ENCODE data around the gene HCAR2. TPM values are rescaled to one million over a fixed set of nuclear protein-coding genes. Genes with fewer than 3 reads are reported as not detected.
"Not testable (repeated sequence)": the region's sequence is repeated elsewhere in the genome, so short reads cannot be mapped to it uniquely, and the experiment has no call there.

HCAR2 gene
- not detected for total RNA-seq

DNA sequence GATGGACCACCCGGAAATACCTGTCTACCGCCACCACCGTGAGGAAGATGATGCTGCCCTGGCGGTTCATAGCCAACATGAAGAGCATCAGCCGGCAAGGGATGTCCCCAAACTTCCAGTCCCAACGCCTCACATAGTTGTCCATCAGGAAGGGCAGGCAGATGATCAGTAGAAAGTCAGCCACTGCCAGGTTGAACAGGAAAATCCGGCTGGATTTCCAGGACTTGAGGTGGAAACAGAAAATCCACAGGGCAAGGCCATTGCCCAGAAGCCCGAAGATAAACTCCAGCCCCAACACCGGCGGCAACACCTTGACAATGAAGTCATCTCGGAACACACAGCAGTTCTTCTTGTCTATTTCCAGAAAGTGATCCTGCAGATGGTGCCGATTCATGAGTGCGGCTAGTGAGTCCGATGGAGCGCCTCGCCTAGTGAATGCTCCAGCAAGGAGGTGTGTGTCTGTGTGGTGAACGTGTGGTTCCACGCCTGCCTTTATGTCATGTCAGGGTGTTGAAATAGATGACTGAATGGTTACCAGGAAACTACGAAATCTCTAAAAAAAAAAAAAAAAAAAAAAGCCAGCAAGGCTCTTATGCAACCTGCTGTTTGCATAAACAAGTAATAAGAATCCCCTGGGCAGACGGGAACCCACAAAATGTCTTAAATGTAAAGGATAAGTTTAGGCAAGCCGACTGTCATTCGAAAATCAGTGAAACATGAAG lies at the start of gene HCAR2:
Gene HCAR2, minus strand, starts transcription at position 468 of the 722 bp plus-strand sequence. Its CDS starts 74 bp downstream, at position 394.
- DNase-seq; H3K4me1 Mint-ChIP-seq; H3K36me3 Mint-ChIP-seq; H3K27me3 Mint-ChIP-seq; ATAC-seq; H3K4me3 Mint-ChIP-seq; H3K27ac Mint-ChIP-seq; H3K9me3 Mint-ChIP-seq (ENCODE audit: low read depth); CTCF ChIA-PET: not testable (repeated sequence)

- H3K27me3 Mint-ChIP-seq, result no peaks in the 10 kb centered on the region
- peak within 1 kb of the TSS; percentile 90 for H3K4me3 Mint-ChIP-seq
- H3K36me3 Mint-ChIP-seq, result peaks cover 32% of the 10 kb centered on the region
- H3K4me1 Mint-ChIP-seq, result peaks cover 43% of the 10 kb centered on the region
- DNase-seq (peak; percentile 99), ATAC-seq (peak; percentile 96)
- H3K9me3 Mint-ChIP-seq (ENCODE audit: low read depth), result no peaks in the 10 kb centered on the region
- CTCF ChIA-PET, result interaction anchor here (0.6 to 2.4 kb wide), 11 partner anchors 9 to 479 kb away, joined by 3 to 11 read pairs (median 3); no protein-coding TSS in a partner anchor
- H3K27ac Mint-ChIP-seq, result peak within 1 kb of the TSS; percentile 94
Measured at GRCh38 chr12:122752464-122753318, 49.5 kb upstream of the HCAR2 start, which contains the start of gene DENR. Gene DENR, plus strand, starts transcription at chr12:122752824. Its CDS starts 878 bp downstream, at chr12:122753702.

DNA sequence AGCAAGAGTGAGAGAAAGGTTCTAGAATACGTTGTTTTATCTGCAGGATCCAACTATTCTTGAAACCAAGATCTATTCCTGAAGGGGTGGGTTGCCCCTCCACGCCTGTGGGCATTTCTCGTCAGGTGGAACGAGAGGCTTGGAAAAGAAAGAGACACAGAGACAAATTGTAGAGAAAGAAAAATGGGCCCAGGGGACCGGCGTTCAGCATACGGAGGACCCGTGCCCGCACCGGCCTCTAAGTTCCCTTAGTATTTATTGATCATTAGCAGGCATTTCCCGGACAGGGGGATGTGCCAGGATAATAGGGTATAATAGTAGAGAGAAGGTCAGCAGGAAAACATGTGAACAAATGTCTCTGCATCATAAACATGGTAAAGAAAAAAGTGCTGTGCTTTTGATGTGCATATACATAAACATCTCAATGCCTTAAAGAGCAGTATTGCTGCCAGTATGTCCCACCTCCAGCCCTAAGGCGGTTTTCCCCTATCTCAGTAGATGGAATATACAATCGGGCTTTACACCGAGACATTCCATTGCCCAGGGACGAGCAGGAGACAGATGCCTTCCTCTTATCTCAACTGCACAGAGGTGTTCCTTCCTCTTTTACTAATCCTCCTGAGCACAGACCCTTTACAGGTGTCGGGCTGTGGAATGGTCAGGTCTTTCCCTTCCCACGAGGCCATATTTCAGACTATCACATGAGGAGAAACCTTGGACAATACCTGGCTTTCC lies 47.8 kb upstream of the HCAR2 start:
- ATAC-seq; H3K4me3 Mint-ChIP-seq; DNase-seq; H3K27ac Mint-ChIP-seq; H3K9me3 Mint-ChIP-seq (ENCODE audit: low read depth); H3K27me3 Mint-ChIP-seq; CTCF ChIA-PET: not testable (repeated sequence)
- peaks cover 19% of the 10 kb centered on the region for H3K36me3 Mint-ChIP-seq
- H3K4me1 Mint-ChIP-seq, result peaks cover 29% of the 10 kb centered on the region

GRCh38 chr12:122749569-122750332 lies 46.6 kb upstream of the HCAR2 start:
- no peaks in the 10 kb centered on the region for H3K9me3 Mint-ChIP-seq (ENCODE audit: low read depth)
- CTCF ChIA-PET, result no interaction called here
- H3K36me3 Mint-ChIP-seq, result peaks cover 11% of the 10 kb centered on the region

DNA sequence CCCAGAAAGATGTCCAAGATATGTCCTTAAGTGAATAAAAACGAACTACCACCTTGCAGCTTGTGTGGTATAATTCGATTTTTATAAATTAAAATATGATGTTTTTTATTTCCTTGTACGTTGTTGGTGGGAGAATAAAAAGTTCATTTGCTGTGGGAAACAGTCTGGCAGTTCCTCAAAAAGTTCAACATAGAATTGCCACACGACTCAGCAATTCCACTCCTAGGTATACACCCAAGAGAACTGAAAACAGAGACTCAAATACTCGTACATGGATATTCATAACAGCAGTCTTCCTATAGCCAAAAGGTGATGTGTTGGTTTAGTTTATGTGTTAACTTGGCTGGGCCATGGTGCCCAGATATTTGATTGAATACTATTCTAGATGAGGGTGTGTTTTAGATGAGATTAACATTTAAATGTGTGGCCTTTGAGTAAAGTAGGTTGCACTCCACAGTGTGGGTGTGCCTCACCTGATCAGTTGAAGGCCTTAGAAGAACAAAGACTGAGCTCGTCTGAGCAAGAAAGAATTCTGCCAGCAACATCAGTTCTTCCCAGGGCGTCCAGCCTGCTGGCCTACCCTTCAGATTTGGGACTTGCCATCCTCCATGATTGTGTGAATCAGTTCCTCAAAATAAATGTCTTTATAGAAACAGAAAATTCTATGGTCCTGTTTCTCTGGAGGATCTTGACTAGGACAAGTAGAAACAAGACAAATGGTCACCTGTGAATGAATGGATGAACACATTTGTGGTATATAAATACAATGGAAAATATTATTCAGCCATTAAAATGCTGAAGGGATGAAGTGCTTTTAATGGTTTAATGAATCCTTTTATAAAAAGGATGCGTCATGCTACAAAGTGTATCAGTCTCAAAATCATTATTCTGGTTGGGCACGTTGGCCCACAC lies 44.3 kb upstream of the HCAR2 start:
- Mint-ChIP-seq H3K9me3 (ENCODE audit: low read depth) (no peaks in the 10 kb centered on the region), H3K4me1 (peaks cover 8% of the 10 kb centered on the region), H3K27me3 (no peaks in the 10 kb centered on the region), H3K4me3 (no peak overlapping the region), H3K36me3 (no peaks in the 10 kb centered on the region), H3K27ac (no peak overlapping the region)
- no peak for ATAC-seq
- CTCF ChIA-PET, result no interaction called here
- no peak for DNase-seq

More at GRCh38 chr12:122749569-122750332, 46.6 kb upstream of the HCAR2 start:
- Mint-ChIP-seq H3K4me1 (peaks cover 21% of the 10 kb centered on the region), H3K27ac (no peak overlapping the region), H3K27me3 (no peaks in the 10 kb centered on the region), H3K4me3 (no peak overlapping the region)
- DNase-seq (no peak), ATAC-seq (no peak)

- no peaks in the 10 kb centered on the region for H3K27me3 Mint-ChIP-seq
- no peaks in the 10 kb centered on the region for H3K9me3 Mint-ChIP-seq (ENCODE audit: low read depth)
- DNase-seq, result no peak
- no peaks in the 10 kb centered on the region for H3K36me3 Mint-ChIP-seq
- peaks cover 2% of the 10 kb centered on the region for H3K4me1 Mint-ChIP-seq
- ATAC-seq, result no peak
- CTCF ChIA-PET, result no interaction called here
- no peak overlapping the region for H3K27ac Mint-ChIP-seq
- H3K4me3 Mint-ChIP-seq, result no peak overlapping the region
Measured at GRCh38 chr12:122743895-122744525, 40.9 kb upstream of the HCAR2 start.

DNA sequence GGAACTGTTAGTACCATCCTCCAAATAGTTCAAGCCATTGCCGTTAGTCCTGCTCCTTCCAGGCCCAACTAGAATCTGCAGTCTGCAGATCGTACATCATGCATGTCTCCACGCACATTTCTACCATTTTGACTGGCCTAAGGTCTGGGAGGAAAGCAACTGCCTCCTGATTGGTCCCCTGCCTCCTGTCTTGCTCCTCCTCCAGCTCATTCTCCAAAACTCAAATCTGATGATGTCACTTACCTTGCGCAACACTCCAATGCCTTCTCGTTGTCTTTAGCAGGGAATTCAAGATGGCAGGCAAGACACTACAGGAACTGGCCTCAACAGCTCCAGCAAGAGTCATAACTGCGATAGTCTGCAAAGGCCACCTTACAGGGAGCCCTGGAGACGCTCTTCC lies 37.2 kb upstream of the HCAR2 start:
- no peak for DNase-seq
- CTCF ChIA-PET, result no interaction called here
- Mint-ChIP-seq H3K36me3 (no peaks in the 10 kb centered on the region), H3K27ac (no peak overlapping the region), H3K4me3 (no peak overlapping the region), H3K9me3 (ENCODE audit: low read depth) (no peaks in the 10 kb centered on the region), H3K27me3 (no peaks in the 10 kb centered on the region), H3K4me1 (peaks cover 6% of the 10 kb centered on the region)
- ATAC-seq, result no peak

DNA sequence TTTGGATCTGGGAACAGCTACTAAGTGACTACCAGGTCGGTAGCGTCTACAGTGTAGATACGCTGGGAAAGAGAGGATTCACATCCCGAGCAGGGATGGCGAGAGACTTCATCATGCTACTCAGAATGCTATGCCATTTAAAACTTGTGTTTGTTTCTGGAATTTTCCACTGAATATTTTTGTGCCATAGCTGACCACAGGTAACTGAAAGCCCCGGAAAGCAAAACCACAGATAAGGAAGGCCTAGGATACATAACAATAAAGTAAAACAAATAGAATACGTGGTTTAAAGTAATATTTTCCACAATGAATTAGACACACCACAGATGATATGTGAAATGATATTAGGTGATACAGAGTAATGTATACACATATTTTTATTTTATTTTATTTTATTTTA lies 35.4 kb upstream of the HCAR2 start:
- Mint-ChIP-seq H3K36me3 (peaks cover 1% of the 10 kb centered on the region), H3K27me3 (no peaks in the 10 kb centered on the region), H3K27ac (no peak overlapping the region), H3K4me1 (peaks cover 10% of the 10 kb centered on the region), H3K4me3 (no peak overlapping the region), H3K9me3 (ENCODE audit: low read depth) (no peaks in the 10 kb centered on the region)
- ATAC-seq (no peak), DNase-seq (no peak)
- CTCF ChIA-PET, result no interaction called here

DNA sequence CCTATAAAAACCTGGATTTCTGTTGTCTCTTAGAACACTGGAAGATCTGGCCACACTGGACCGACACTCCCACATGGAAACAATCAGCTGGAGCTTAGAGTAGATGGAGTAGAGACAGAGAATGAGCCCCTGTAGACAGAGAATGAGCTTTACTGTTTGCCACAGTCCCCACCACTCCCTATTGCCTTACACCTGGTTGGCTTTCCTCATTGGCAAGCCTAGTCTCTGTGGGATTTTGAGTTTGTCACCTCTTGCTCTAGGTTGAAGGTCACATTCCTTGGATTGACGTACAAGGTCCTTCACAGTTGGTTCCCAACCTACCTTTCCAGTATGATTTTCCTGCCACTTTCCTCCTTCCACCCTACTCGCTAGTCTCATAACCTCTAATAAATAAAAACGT lies 29.5 kb upstream of the HCAR2 start:
- no peak for ATAC-seq
- CTCF ChIA-PET, result interaction anchor here (1.0 kb wide), 1 partner anchor 41 kb away, joined by 3 read pairs; no protein-coding TSS in a partner anchor
- H3K4me1 Mint-ChIP-seq, result peaks cover 45% of the 10 kb centered on the region
- no peaks in the 10 kb centered on the region for H3K9me3 Mint-ChIP-seq (ENCODE audit: low read depth)
- DNase-seq, result no peak
- H3K36me3 Mint-ChIP-seq, result peaks cover 4% of the 10 kb centered on the region
- H3K4me3 Mint-ChIP-seq, result no peak overlapping the region
- no peak overlapping the region for H3K27ac Mint-ChIP-seq
- peaks cover under 1% of the 10 kb centered on the region for H3K27me3 Mint-ChIP-seq

GRCh38 chr12:122732170-122732569 lies 29.0 kb upstream of the HCAR2 start:
- ATAC-seq (no peak), DNase-seq (no peak)
- CTCF ChIA-PET, result no interaction called here
- H3K27me3 Mint-ChIP-seq, result peaks cover 2% of the 10 kb centered on the region
- H3K27ac Mint-ChIP-seq, result no peak overlapping the region
- no peaks in the 10 kb centered on the region for H3K9me3 Mint-ChIP-seq (ENCODE audit: low read depth)
- H3K4me1 Mint-ChIP-seq, result peaks cover 45% of the 10 kb centered on the region
- H3K36me3 Mint-ChIP-seq, result peaks cover 4% of the 10 kb centered on the region
- no peak overlapping the region for H3K4me3 Mint-ChIP-seq

GRCh38 chr12:122730215-122731014 lies 27.3 kb upstream of the HCAR2 start, which contains the start of gene HCAR1:
Gene HCAR1, minus strand, starts transcription at chr12:122730844. Its CDS starts 505 bp downstream, at chr12:122730339.
- CTCF ChIA-PET, result no interaction called here
- H3K4me3 Mint-ChIP-seq, result no peak within 1 kb of the TSS
- peak; percentile 83 for DNase-seq
- peaks cover 2% of the 10 kb centered on the region for H3K27me3 Mint-ChIP-seq
- H3K27ac Mint-ChIP-seq, result peak within 1 kb of the TSS; percentile 48
- peaks cover 4% of the 10 kb centered on the region for H3K36me3 Mint-ChIP-seq
- no peaks in the 10 kb centered on the region for H3K9me3 Mint-ChIP-seq (ENCODE audit: low read depth)
- peaks cover 57% of the 10 kb centered on the region for H3K4me1 Mint-ChIP-seq
- ATAC-seq, result peak; percentile 80
